DND-41 (cell line): ENCODE results near the gene RARB.

Experiments used
- ATAC-seq: fragments of 200-7000 bp; cut with Tn5 transposase; 3 replicates; pipeline ENCODE4 v1.9.1; 2021; ENCODE audit warnings: low read depth; ENCODE audit not compliant: insufficient read depth
- DNase-seq: peaks from one replicate; pipeline ENCODE4 v3.0.0-alpha.2; 2020
- H2AFZ ChIP-seq: 2 replicates; pipeline ENCODE4 v1.6.0; 2012; ENCODE audit warnings: low read depth, low read length
- H3K27ac ChIP-seq: 2 replicates; pipeline ENCODE4 v1.5.1; 2012; ENCODE audit warnings: low read length, inconsistent platforms
- H3K27me3 ChIP-seq: fragments of 200-600 bp; sonication (generic); 2 replicates; pipeline ENCODE4 v1.6.0; 2012; ENCODE audit warnings: low read length, mild to moderate bottlenecking, inconsistent platforms; ENCODE audit not compliant: insufficient read depth, poor library complexity
- H3K36me3 ChIP-seq: 2 replicates; pipeline ENCODE4 v1.5.1; 2012; ENCODE audit warnings: low read length, inconsistent platforms; ENCODE audit not compliant: insufficient read depth
- H3K4me1 ChIP-seq: 2 replicates; pipeline ENCODE4 v1.5.1; 2012; ENCODE audit warnings: mild to moderate bottlenecking, low read length; ENCODE audit not compliant: insufficient read depth
- H3K4me2 ChIP-seq: 2 replicates; pipeline ENCODE4 v1.6.0; 2012; ENCODE audit warnings: mild to moderate bottlenecking, moderate library complexity, low read length, inconsistent platforms; ENCODE audit not compliant: insufficient read depth
- H3K4me3 ChIP-seq, 2 experiments: fragments of 200-600 bp in 1 of 2; shearing (Covaris generic) in 1 of 2; 2 replicates each; pipeline ENCODE4 v1.5.1; 2012 to 2016; ENCODE audit warnings: inconsistent platforms in 2 of 2, low read length in 2 of 2, mild to moderate bottlenecking in 2 of 2, low read depth in 1 of 2, moderate library complexity in 1 of 2
- H3K79me2 ChIP-seq: 2 replicates; pipeline ENCODE4 v1.6.0; 2012; ENCODE audit warnings: low read length, inconsistent platforms; ENCODE audit not compliant: insufficient read depth
- H3K9ac ChIP-seq: 2 replicates; pipeline ENCODE4 v1.6.0; 2012; ENCODE audit warnings: low read depth, mild to moderate bottlenecking, inconsistent platforms, low read length, moderate library complexity
- H3K9me3 ChIP-seq: 2 replicates; pipeline ENCODE4 v1.5.1; 2012; ENCODE audit warnings: low read length, moderate library complexity, mild to moderate bottlenecking, inconsistent platforms; ENCODE audit not compliant: insufficient read depth, severe bottlenecking
- H4K20me1 ChIP-seq: 2 replicates; pipeline ENCODE4 v1.6.0; 2012; ENCODE audit warnings: low read length; ENCODE audit not compliant: insufficient read depth
- EZH2 ChIP-seq: IDR thresholded peaks from 3 replicates; pipeline ENCODE4 v1.6.1; 2012; ENCODE audit warnings: borderline replicate concordance, low read depth, mild to moderate bottlenecking, moderate library complexity, low read length, inconsistent platforms; ENCODE audit not compliant: severe bottlenecking
- TF ChIP-seq, protein P1 (sequence below): IDR thresholded peaks from 2 replicates; pipeline ENCODE4 v1.5.1; 2012; ENCODE audit warnings: borderline replicate concordance, low read length, moderate library complexity, mild to moderate bottlenecking; ENCODE audit not compliant: poor library complexity, severe bottlenecking; ENCODE audit errors: extremely low read depth

RARB gene

DNA sequence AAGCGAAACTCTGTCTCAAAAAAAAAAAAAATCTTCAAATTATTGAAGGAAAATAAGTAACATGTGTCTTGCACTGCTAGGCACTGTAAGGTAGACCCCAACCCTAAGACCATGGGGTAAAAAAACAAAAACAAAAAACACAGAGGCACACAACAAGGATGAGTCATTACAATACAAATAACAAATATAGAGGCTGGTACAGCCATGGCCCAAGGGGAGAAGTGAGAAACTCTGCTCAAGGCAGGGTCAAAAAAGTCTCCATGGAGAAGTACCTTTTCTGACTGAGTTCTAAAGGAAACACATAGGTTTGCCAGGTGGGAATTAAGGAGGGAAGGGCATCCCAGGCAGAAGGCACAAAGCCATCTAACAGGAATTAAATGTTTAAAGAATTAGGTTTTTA, 182.1 kb downstream of the RARB start:
- TF ChIP-seq, protein P1, sequence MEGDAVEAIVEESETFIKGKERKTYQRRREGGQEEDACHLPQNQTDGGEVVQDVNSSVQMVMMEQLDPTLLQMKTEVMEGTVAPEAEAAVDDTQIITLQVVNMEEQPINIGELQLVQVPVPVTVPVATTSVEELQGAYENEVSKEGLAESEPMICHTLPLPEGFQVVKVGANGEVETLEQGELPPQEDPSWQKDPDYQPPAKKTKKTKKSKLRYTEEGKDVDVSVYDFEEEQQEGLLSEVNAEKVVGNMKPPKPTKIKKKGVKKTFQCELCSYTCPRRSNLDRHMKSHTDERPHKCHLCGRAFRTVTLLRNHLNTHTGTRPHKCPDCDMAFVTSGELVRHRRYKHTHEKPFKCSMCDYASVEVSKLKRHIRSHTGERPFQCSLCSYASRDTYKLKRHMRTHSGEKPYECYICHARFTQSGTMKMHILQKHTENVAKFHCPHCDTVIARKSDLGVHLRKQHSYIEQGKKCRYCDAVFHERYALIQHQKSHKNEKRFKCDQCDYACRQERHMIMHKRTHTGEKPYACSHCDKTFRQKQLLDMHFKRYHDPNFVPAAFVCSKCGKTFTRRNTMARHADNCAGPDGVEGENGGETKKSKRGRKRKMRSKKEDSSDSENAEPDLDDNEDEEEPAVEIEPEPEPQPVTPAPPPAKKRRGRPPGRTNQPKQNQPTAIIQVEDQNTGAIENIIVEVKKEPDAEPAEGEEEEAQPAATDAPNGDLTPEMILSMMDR: no peak
- TF ChIP-seq EZH2: no peak

DNA sequence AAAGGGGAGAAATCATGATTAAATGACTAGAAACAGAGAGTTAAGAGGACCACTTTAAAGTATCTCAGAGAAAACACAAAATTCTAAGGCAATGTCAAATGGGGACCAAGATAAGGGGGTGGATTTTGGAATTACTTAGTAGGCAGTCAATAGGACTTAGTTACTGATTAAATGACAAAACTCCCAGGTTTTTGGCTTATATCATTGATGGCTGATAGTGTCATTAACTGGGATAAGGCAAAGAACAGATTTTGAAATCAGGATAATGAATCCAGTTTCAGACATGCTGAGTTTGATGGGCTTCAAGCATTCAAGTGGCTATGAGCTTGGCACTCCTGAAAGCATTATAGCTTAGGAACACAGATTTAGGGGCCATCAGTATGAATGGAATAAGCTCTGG, 182.7 kb downstream of the RARB start:
- no peaks in the 10 kb centered on the region for H3K4me1 ChIP-seq
- peaks cover 98% of the 10 kb centered on the region for H3K36me3 ChIP-seq
- no peak for TF ChIP-seq EZH2
- TF ChIP-seq, protein P1: no peak
- no peak for DNase-seq
- H3K27ac ChIP-seq: no peak overlapping the region
- no peaks in the 10 kb centered on the region for H3K27me3 ChIP-seq
- H4K20me1 ChIP-seq: no peaks in the 10 kb centered on the region
- H3K4me3 ChIP-seq: no peak overlapping the region
- no peak overlapping the region for H2AFZ ChIP-seq
- ATAC-seq: no peak
- no peak overlapping the region for H3K4me2 ChIP-seq
- no peaks in the 10 kb centered on the region for H3K79me2 ChIP-seq
- H3K9me3 ChIP-seq: no peaks in the 10 kb centered on the region
- no peak overlapping the region for H3K9ac ChIP-seq

More for the DNA sequence above, 182.1 kb downstream of the RARB start:
- Histone ChIP-seq H3K79me2 (no peaks in the 10 kb centered on the region), H2AFZ (no peak overlapping the region), H3K27ac (no peak overlapping the region), H3K9ac (no peak overlapping the region), H3K4me1 (no peaks in the 10 kb centered on the region), H4K20me1 (no peaks in the 10 kb centered on the region), H3K36me3 (peaks cover 99% of the 10 kb centered on the region), H3K9me3 (no peaks in the 10 kb centered on the region), H3K4me2 (no peak overlapping the region), H3K4me3 (no peak overlapping the region), H3K27me3 (no peaks in the 10 kb centered on the region)
- ATAC-seq: no peak; the same call in 2 of the 3 replicates
- DNase-seq: no peak

DNA sequence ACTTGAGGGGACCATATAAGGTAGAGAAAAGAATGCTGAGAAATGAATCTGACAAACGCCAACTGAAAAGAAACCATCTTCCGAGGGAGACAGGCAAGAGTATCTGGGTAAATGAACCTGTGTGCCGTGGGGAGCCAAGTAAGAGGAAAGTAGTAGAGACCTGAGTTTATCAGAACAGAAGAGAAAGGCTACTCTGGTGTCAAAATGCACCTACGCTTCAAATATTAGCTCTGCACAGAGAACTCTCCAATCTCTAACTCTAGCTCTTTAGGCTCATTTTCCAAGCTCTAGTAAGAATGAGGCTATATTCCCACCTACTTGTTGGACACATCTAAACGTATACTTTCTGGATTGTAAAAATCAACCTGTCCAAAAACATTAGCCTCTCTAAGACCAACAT, 183.1 kb downstream of the RARB start:
- no peaks in the 10 kb centered on the region for H3K4me1 ChIP-seq
- no peaks in the 10 kb centered on the region for H3K9me3 ChIP-seq
- no peak for DNase-seq
- no peaks in the 10 kb centered on the region for H3K27me3 ChIP-seq
- no peak overlapping the region for H3K4me3 ChIP-seq
- no peaks in the 10 kb centered on the region for H3K79me2 ChIP-seq
- TF ChIP-seq EZH2: no peak
- TF ChIP-seq, protein P1: no peak
- no peak overlapping the region for H3K4me2 ChIP-seq
- ATAC-seq: no peak
- no peaks in the 10 kb centered on the region for H4K20me1 ChIP-seq
- H3K36me3 ChIP-seq: peaks cover 97% of the 10 kb centered on the region
- no peak overlapping the region for H3K9ac ChIP-seq
- no peak overlapping the region for H3K27ac ChIP-seq
- no peak overlapping the region for H2AFZ ChIP-seq

DNA sequence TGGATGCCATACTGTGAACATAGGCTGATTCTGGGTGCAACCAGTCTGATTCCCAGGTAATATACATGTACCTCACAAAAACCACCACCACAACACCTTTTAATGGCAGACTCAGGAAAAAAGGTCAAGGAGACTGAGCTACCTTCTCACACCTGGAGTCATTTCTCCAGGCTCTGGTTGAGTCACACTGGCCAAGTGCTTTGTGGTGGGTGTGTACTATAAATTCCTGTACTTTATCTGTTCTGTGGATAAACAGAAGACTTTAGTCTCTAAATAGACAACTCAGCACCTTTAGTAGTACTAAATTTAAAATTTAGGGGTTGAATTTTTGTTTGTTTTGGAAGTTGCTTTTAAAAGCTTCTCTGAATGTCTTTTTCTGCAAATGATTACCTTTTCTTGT, 190.0 kb downstream of the RARB start:
- ATAC-seq (no peak), DNase-seq (no peak)
- Histone ChIP-seq H3K27me3 (no peaks in the 10 kb centered on the region), H4K20me1 (no peaks in the 10 kb centered on the region), H2AFZ (no peak overlapping the region), H3K36me3 (peaks cover 94% of the 10 kb centered on the region), H3K27ac (no peak overlapping the region), H3K4me2 (no peak overlapping the region), H3K79me2 (no peaks in the 10 kb centered on the region), H3K4me3 (no peak overlapping the region), H3K9me3 (no peaks in the 10 kb centered on the region), H3K9ac (no peak overlapping the region), H3K4me1 (no peaks in the 10 kb centered on the region)
- TF ChIP-seq EZH2: no peak
- TF ChIP-seq, protein P1: no peak
